NCI-H524 treated with DMSO at 0.1 percent for 48 hours (cell line): ENCODE results near the gene MANF.

Experiments used
- DNase-seq: peaks from one replicate; lab custom pipeline; 2025; lab: John Stamatoyannopoulos, UW

Gene MANF

GRCh38 chr3:51436998-51437639, 52.0 kb downstream of the MANF start:
- DNase-seq, result no peak
